SK-N-SH (cell line): ENCODE data around the gene DUSP9. TPM values are rescaled to one million over a fixed set of nuclear protein-coding genes. Genes with fewer than 3 reads are reported as not detected.
A peak's percentile ranks its signal among the peaks of the same experiment; 100 is the strongest.

Experiments used
- CTCF ChIA-PET: fragments of 300-600, 350-600 bp; formaldehyde crosslinking; extraction: SDS; loops from one replicate; lab custom pipeline; 2021; lab: Yijun Ruan, JAX
- POLR2A ChIA-PET: fragments of 350-600 bp; sonication (Branson Sonifier 250); formaldehyde crosslinking; extraction: SDS; loops from one replicate; lab custom pipeline; 2020; ENCODE audit warnings: antibody characterized with exemption, inconsistent platforms; lab: Yijun Ruan, JAX
- DNase-seq: peaks from one replicate; pipeline ENCODE4 v3.0.0; 2012
- H2AFZ ChIP-seq: fragments of 200-600 bp; sonication (generic); 2 replicates; pipeline ENCODE4 v1.8.1; 2016; ENCODE audit warnings: antibody characterized with exemption, mild to moderate bottlenecking, low read depth
- H3F3A ChIP-seq: fragments of 200-600 bp; sonication (generic); replicated peaks from 2 replicates; pipeline ENCODE3; 2016; ENCODE audit warnings: antibody characterized with exemption, mild to moderate bottlenecking; ENCODE audit not compliant: insufficient read depth
- H3K27ac ChIP-seq, 2 experiments: fragments of 200-500 bp in 1 of 2; fragments of 200-600 bp in 1 of 2; sonication (Bioruptor generic) in 1 of 2; sonication (generic), shearing (Covaris generic) in 1 of 2; 2 replicates each; pipeline versions ENCODE4 v1.5.1 to v1.6.1; 2014 to 2016; ENCODE audit warnings: low read depth in 2 of 2, inconsistent platforms in 1 of 2, low read length in 1 of 2, mild to moderate bottlenecking in 1 of 2, mixed read lengths in 1 of 2
- H3K27me3 ChIP-seq: fragments of 200-600 bp; sonication (generic), shearing (Covaris generic); 2 replicates; pipeline ENCODE4 v1.6.1; 2016; ENCODE audit warnings: mixed run types; ENCODE audit not compliant: insufficient read depth
- H3K36me3 ChIP-seq, 2 experiments: fragments of 200-500 bp in 1 of 2; fragments of 200-600 bp in 1 of 2; sonication (Bioruptor generic) in 1 of 2; sonication (generic) in 1 of 2; replicated peaks in 1 of 2; 2 replicates each; pipeline versions ENCODE3 to v1.5.1; 2014 to 2016; ENCODE audit warnings: low read length in 1 of 2, mild to moderate bottlenecking in 1 of 2; ENCODE audit not compliant: insufficient read depth in 2 of 2, control insufficient read depth in 1 of 2
- H3K4me1 ChIP-seq, 2 experiments: fragments of 200-500 bp in 1 of 2; fragments of 200-600 bp in 1 of 2; sonication (Bioruptor generic) in 1 of 2; sonication (generic), shearing (Covaris generic) in 1 of 2; 2 replicates each; pipeline versions ENCODE4 v1.5.1 to v1.6.1; 2014 to 2016; ENCODE audit warnings: low read depth in 1 of 2, low read length in 1 of 2, mixed run types in 1 of 2; ENCODE audit not compliant: insufficient read depth in 2 of 2, control insufficient read depth in 1 of 2
- H3K4me2 ChIP-seq: fragments of 200-600 bp; sonication (generic), shearing (Covaris generic); 2 replicates; pipeline ENCODE4 v1.6.1; 2017; ENCODE audit warnings: mixed run types
- H3K4me3 ChIP-seq, 2 experiments: fragments of 200-500 bp in 1 of 2; fragments of 200-600 bp in 1 of 2; sonication (Bioruptor generic) in 1 of 2; sonication (generic), shearing (Covaris generic) in 1 of 2; 2 replicates each; pipeline versions ENCODE4 v1.5.1 to v1.8.1; 2014 to 2016; ENCODE audit warnings: low read depth in 2 of 2, inconsistent platforms in 1 of 2, low read length in 1 of 2, mild to moderate bottlenecking in 1 of 2, mixed read lengths in 1 of 2, moderate library complexity in 1 of 2
- H3K79me2 ChIP-seq: fragments of 200-600 bp; sonication (generic); 2 replicates; pipeline ENCODE4 v1.8.1; 2017; ENCODE audit warnings: mild to moderate bottlenecking; ENCODE audit not compliant: insufficient read depth
- H3K9ac ChIP-seq: fragments of 200-600 bp; sonication (generic); 2 replicates; pipeline ENCODE4 v1.6.1; 2017; ENCODE audit warnings: mixed run types
- H3K9me2 ChIP-seq: fragments of 200-600 bp; sonication (generic); 2 replicates; pipeline ENCODE4 v1.6.1; 2017; ENCODE audit warnings: mixed run types
- H3K9me3 ChIP-seq: fragments of 200-600 bp; sonication (generic); 2 replicates; pipeline ENCODE4 v1.6.1; 2017; ENCODE audit warnings: mixed run types, mild to moderate bottlenecking, moderate library complexity
- H4K20me1 ChIP-seq: fragments of 200-600 bp; sonication (generic); 2 replicates; pipeline ENCODE4 v1.6.1; 2017; ENCODE audit warnings: mild to moderate bottlenecking, mixed run types; ENCODE audit not compliant: insufficient read depth
- ELF1 ChIP-seq: IDR thresholded peaks from 2 replicates; pipeline ENCODE4 v1.4.0; 2012
- EP300 ChIP-seq, 2 experiments: IDR thresholded peaks; 2 replicates each; pipeline versions ENCODE4 v1.4.0 to v1.6.1; 2012; ENCODE audit warnings: borderline replicate concordance in 1 of 2, low read depth in 1 of 2, low read length in 1 of 2
- EZH2phosphoT487 ChIP-seq: fragments of 200-600 bp; sonication (generic); IDR thresholded peaks from 2 replicates; pipeline ENCODE4 v1.6.1; 2017; ENCODE audit warnings: low read depth, mixed run types, mild to moderate bottlenecking, antibody characterized with exemption, moderate library complexity, borderline replicate concordance
- FOXJ3 ChIP-seq: sonication (generic); formaldehyde crosslinking; IDR thresholded peaks from 2 replicates; pipeline ENCODE4 v1.5.1; 2020; ENCODE audit warnings: mild to moderate bottlenecking, missing genetic modification reagents
- SMC3 ChIP-seq: IDR thresholded peaks from 2 replicates; pipeline ENCODE4 v1.6.1; 2012; ENCODE audit warnings: low read depth, low read length, improper control_type of control experiment
- YY1 ChIP-seq: IDR thresholded peaks from 2 replicates; pipeline ENCODE4 v1.4.0; 2012; ENCODE audit warnings: low read depth, mild to moderate bottlenecking
- WGBS: methylation state at CpG from one replicate; pipeline ENCODE4 v1.1.6; 2017; ENCODE audit warnings: low lambda C conversion rate; 5-methylcytosine and 5-hydroxymethylcytosine counted together
- polyA plus RNA-seq, 3 experiments: library from polyadenylated mRNA; depleted of rRNA; stranded (reverse); fragments of >200 nt; gene quantifications; 2 replicates each; pipeline ENCODE4 v1.2.3, GENCODE V29; 2012
- TF ChIP-seq, protein P1 (sequence below): IDR thresholded peaks from 2 replicates; pipeline ENCODE4 v1.4.0; 2012; ENCODE audit warnings: low read depth
- TF ChIP-seq, protein P2 (sequence below): fragments of 200-600 bp; sonication (generic); IDR thresholded peaks from 2 replicates; pipeline ENCODE4 v1.6.1; 2017; ENCODE audit warnings: antibody characterized with exemption, mild to moderate bottlenecking, moderate library complexity
- TF ChIP-seq, protein P3 (sequence below): IDR thresholded peaks from 2 replicates; pipeline ENCODE4 v1.6.1; 2012; ENCODE audit warnings: mild to moderate bottlenecking, low read depth, low read length, moderate library complexity

DUSP9 gene
- polyA plus RNA-seq, 1 of the 3 experiments (the other 2 are of a cell fraction) = 0.05 TPM

DNA sequence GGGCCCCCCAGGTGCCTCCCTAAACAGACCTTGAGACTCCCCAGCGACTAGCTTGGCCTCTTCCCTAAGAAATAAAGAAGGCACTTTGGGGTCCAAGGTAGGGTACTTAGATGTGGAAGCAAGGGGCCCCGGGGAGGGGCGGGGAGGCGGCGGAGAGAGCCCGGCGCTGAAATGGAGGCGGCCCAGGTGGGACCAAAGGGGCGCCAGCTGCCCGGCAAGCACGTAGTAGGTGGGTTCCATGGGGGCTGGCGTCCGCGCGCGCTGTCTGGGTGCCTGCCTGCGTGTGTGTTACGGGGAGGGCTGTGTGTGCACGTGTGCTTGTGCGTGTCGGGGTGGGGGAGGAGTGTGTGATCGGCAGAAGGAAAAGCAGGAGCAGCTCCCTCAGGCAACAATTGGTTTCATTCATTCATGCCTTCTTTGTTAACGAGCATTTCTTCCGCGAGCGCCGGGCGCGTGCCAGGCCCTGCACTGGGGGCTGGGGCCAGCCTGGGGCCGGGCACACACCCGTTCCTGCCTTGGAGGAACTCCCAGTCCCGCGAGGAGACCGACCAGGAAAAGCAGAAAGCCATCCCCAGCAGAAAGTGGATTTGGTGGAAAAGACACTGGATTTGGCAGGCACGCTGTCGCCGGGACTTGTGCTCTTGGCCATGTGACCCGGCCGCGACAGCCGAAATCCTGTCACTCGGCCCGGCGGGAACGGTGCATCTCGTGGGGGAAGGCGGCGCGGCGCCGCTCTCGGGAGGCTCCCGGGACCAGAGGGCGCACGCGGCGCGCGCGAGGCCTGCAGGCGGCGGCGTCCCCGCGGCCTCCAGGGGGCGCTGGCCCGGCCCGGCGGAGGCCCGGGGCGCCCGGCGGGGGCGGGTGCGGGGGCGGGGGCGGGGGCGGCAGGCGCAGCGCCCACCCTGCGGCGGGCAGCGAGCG, 3.3 kb upstream of the DUSP9 start:
- Histone ChIP-seq H3K4me1 (peaks cover 0 to 15% of the 10 kb centered on the region in 2 experiments; a peak in 1 of 4 replicates), H3K4me3 (peak overlapping the region; percentile 32 to 35; a peak in 3 of 4 replicates), H3K27me3 (peaks cover 69% of the 10 kb centered on the region), H3K9ac (no peak overlapping the region), H3K4me2 (peak overlapping the region; percentile 61; the same call in 1 of the 2 replicates)
- CTCF ChIA-PET = interaction anchor here (0.8 to 11.0 kb wide), 15 partner anchors 7 to 105 kb away, joined by 3 to 106 read pairs (median 5); no protein-coding TSS in a partner anchor
- TF ChIP-seq, protein P1, sequence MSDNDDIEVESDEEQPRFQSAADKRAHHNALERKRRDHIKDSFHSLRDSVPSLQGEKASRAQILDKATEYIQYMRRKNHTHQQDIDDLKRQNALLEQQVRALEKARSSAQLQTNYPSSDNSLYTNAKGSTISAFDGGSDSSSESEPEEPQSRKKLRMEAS = no peak
- no peak for TF ChIP-seq FOXJ3 (CRISPR knock-in tag)
- TF ChIP-seq, protein P2, sequence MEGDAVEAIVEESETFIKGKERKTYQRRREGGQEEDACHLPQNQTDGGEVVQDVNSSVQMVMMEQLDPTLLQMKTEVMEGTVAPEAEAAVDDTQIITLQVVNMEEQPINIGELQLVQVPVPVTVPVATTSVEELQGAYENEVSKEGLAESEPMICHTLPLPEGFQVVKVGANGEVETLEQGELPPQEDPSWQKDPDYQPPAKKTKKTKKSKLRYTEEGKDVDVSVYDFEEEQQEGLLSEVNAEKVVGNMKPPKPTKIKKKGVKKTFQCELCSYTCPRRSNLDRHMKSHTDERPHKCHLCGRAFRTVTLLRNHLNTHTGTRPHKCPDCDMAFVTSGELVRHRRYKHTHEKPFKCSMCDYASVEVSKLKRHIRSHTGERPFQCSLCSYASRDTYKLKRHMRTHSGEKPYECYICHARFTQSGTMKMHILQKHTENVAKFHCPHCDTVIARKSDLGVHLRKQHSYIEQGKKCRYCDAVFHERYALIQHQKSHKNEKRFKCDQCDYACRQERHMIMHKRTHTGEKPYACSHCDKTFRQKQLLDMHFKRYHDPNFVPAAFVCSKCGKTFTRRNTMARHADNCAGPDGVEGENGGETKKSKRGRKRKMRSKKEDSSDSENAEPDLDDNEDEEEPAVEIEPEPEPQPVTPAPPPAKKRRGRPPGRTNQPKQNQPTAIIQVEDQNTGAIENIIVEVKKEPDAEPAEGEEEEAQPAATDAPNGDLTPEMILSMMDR = peak; percentile 26; the same call in 1 of the 2 replicates
- TF ChIP-seq YY1 = no peak
- TF ChIP-seq, all 33 proteins: peak for 1
- Histone ChIP-seq H4K20me1 (no peaks in the 10 kb centered on the region), H3F3A (no peaks in the 10 kb centered on the region), H3K9me2 (no peaks in the 10 kb centered on the region), H3K9me3 (no peaks in the 10 kb centered on the region), H3K36me3 (no peaks in the 10 kb centered on the region), H3K27ac (no peak overlapping the region), H3K79me2 (no peaks in the 10 kb centered on the region), H2AFZ (no peak overlapping the region)
- POLR2A ChIA-PET = no interaction called here
- WGBS = 10% methylated on average over 22 of the region's 84 CpGs
- DNase-seq = peak; percentile 83

DNA sequence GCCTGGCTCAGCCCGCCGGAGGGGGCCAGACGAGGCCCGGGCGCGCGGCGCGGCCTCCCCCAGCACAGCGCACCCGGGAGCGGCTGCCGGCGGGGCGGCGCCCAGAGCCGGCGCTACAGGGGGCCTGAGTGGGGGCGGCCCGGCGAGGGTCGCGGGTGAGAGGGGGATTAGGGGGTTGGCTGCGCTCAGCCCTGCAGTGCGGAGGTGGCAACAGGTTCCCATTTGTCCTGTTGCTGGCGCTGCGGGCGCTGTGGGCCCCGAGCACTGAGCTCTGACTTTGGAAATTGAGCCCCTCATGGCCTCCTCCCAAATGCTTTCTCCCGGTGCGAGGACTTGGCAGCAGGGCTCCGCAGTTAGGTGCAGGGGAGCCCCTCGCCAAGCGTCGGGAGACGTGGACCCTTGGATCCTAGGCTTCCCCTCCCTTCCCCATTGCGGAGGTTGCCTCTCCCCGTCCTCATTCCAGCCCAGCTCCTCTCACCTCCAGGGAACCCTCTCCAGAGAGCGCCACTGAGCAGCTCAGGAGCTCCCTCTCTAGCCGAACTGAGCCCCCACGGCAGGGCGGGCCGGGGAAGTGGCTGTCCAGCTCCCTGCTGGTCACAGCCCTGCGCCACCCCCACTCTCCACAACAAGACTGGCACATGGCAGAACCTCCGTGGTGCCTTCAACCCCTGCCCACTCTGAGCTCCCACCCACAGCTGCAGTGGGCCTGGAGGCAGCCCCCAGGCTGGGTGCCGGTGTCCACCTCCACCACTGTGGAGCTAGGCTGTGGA, 2.5 kb upstream of the DUSP9 start:
- CTCF ChIA-PET = interaction anchor here (0.6 to 11.0 kb wide), 25 partner anchors 8 to 183 kb away, joined by 3 to 106 read pairs (median 4); partner anchors contain the start of gene HAUS7
- whole genome bisulfite sequencing = 26% methylated on average over 10 of the region's 46 CpGs

More for the DNA sequence above, 2.5 kb upstream of the DUSP9 start:
- no peak for TF ChIP-seq SMC3
- TF ChIP-seq EZH2phosphoT487 = no peak
- no peak for TF ChIP-seq EP300 (IDR thresholded peaks at IDR 0.05; ENCODE audit: borderline replicate concordance in 1 of 2, low read depth in 1 of 2, low read length in 1 of 2)
- TF ChIP-seq, protein P3, sequence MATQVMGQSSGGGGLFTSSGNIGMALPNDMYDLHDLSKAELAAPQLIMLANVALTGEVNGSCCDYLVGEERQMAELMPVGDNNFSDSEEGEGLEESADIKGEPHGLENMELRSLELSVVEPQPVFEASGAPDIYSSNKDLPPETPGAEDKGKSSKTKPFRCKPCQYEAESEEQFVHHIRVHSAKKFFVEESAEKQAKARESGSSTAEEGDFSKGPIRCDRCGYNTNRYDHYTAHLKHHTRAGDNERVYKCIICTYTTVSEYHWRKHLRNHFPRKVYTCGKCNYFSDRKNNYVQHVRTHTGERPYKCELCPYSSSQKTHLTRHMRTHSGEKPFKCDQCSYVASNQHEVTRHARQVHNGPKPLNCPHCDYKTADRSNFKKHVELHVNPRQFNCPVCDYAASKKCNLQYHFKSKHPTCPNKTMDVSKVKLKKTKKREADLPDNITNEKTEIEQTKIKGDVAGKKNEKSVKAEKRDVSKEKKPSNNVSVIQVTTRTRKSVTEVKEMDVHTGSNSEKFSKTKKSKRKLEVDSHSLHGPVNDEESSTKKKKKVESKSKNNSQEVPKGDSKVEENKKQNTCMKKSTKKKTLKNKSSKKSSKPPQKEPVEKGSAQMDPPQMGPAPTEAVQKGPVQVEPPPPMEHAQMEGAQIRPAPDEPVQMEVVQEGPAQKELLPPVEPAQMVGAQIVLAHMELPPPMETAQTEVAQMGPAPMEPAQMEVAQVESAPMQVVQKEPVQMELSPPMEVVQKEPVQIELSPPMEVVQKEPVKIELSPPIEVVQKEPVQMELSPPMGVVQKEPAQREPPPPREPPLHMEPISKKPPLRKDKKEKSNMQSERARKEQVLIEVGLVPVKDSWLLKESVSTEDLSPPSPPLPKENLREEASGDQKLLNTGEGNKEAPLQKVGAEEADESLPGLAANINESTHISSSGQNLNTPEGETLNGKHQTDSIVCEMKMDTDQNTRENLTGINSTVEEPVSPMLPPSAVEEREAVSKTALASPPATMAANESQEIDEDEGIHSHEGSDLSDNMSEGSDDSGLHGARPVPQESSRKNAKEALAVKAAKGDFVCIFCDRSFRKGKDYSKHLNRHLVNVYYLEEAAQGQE = no peak
- no peak for TF ChIP-seq ELF1
- TF ChIP-seq, protein P2 = no peak
- no peak for TF ChIP-seq FOXJ3 (CRISPR knock-in tag)
- TF ChIP-seq, all 33 proteins: peak for 0
- H3K36me3 ChIP-seq = no peaks in the 10 kb centered on the region
- H3F3A ChIP-seq = no peaks in the 10 kb centered on the region
- H3K4me3 ChIP-seq = no peak overlapping the region; a peak in 1 of 4 replicates
- H3K9me3 ChIP-seq = no peaks in the 10 kb centered on the region
- H3K79me2 ChIP-seq = no peaks in the 10 kb centered on the region
- H3K4me1 ChIP-seq = peaks cover 0 to 7% of the 10 kb centered on the region in 2 experiments; a peak in 1 of 4 replicates
- H3K9ac ChIP-seq = no peak overlapping the region
- no peaks in the 10 kb centered on the region for H3K9me2 ChIP-seq
- H3K27ac ChIP-seq = no peak overlapping the region
- H2AFZ ChIP-seq = no peak overlapping the region
- H4K20me1 ChIP-seq = no peaks in the 10 kb centered on the region
- no peak overlapping the region for H3K4me2 ChIP-seq
- H3K27me3 ChIP-seq = peaks cover 75% of the 10 kb centered on the region
- POLR2A ChIA-PET = no interaction called here
- peak; percentile 69 for DNase-seq
